H9 (cell line): ENCODE measurements around the gene LRP2. TPM values are rescaled to one million over a fixed set of nuclear protein-coding genes. Genes with fewer than 3 reads are reported as not detected.

ENCODE experiments used
- DNase-seq: peaks from one replicate; pipeline ENCODE4 v3.0.0-alpha.2; 2017
- H2AFZ ChIP-seq: one replicate; pipeline ENCODE4 v1.6.1; 2013; ENCODE audit warnings: mild to moderate bottlenecking, low read length, control low read depth, moderate library complexity
- H2AK5ac ChIP-seq: 2 replicates; pipeline ENCODE4 v1.6.1; 2013; ENCODE audit warnings: low read length, control low read depth, mixed read lengths; ENCODE audit not compliant: insufficient read length
- H2BK120ac ChIP-seq: one replicate; pipeline ENCODE4 v1.6.1; 2013; ENCODE audit warnings: low read depth, mild to moderate bottlenecking, low read length, control low read depth, inconsistent platforms; ENCODE audit not compliant: poor library complexity, severe bottlenecking
- H2BK12ac ChIP-seq: 2 replicates; pipeline ENCODE4 v1.6.1; 2013; ENCODE audit warnings: low read length, control low read depth, mixed read lengths, low read depth; ENCODE audit not compliant: insufficient read length
- H2BK15ac ChIP-seq: 2 replicates; pipeline ENCODE4 v1.6.1; 2013; ENCODE audit warnings: low read depth, low read length, control low read depth
- H2BK20ac ChIP-seq: one replicate; pipeline ENCODE4 v1.6.1; 2013; ENCODE audit warnings: low read depth, mild to moderate bottlenecking, low read length, control low read depth, inconsistent platforms; ENCODE audit not compliant: poor library complexity, severe bottlenecking
- H2BK5ac ChIP-seq: 2 replicates; pipeline ENCODE4 v1.6.1; 2013; ENCODE audit warnings: low read length, control low read depth, mixed read lengths; ENCODE audit not compliant: insufficient read length
- H3K14ac ChIP-seq: 2 replicates; pipeline ENCODE4 v1.6.1; 2013; ENCODE audit warnings: low read length, control low read depth; ENCODE audit not compliant: insufficient read depth
- H3K18ac ChIP-seq: 2 replicates; pipeline ENCODE4 v1.6.1; 2013; ENCODE audit warnings: low read depth, mild to moderate bottlenecking, mixed read lengths, low read length, control low read depth; ENCODE audit not compliant: insufficient read length
- H3K23ac ChIP-seq: 2 replicates; pipeline ENCODE4 v1.6.1; 2013; ENCODE audit warnings: low read length, control low read depth, mixed read lengths, low read depth; ENCODE audit not compliant: insufficient read length
- H3K23me2 ChIP-seq: 2 replicates; pipeline ENCODE4 v1.6.1; 2013; ENCODE audit warnings: low read depth, mild to moderate bottlenecking, mixed read lengths, low read length, control low read depth; ENCODE audit not compliant: insufficient read length, poor library complexity, severe bottlenecking
- H3K27ac ChIP-seq: 2 replicates; pipeline ENCODE4 v1.5.1; 2013; ENCODE audit warnings: low read length, control low read depth, mixed read lengths, low read depth; ENCODE audit not compliant: insufficient read length
- H3K27me3 ChIP-seq: 2 replicates; pipeline ENCODE4 v1.6.1; 2013; ENCODE audit warnings: low read length, control low read depth, inconsistent platforms; ENCODE audit not compliant: insufficient read depth
- H3K4ac ChIP-seq: 2 replicates; pipeline ENCODE4 v1.6.1; 2013; ENCODE audit warnings: low read depth, mild to moderate bottlenecking, control low read depth, inconsistent platforms, low read length, moderate library complexity
- H3K4me1 ChIP-seq: 2 replicates; pipeline ENCODE4 v1.6.1; 2013; ENCODE audit warnings: low read length, control low read depth, inconsistent platforms; ENCODE audit not compliant: insufficient read depth
- H3K4me2 ChIP-seq: 2 replicates; pipeline ENCODE4 v1.6.1; 2013; ENCODE audit warnings: low read length, control low read depth, mixed read lengths; ENCODE audit not compliant: insufficient read length, insufficient read depth
- H3K56ac ChIP-seq: 2 replicates; pipeline ENCODE4 v1.6.1; 2013; ENCODE audit warnings: low read depth, mild to moderate bottlenecking, mixed read lengths, low read length, control low read depth; ENCODE audit not compliant: insufficient read length
- H3K79me1 ChIP-seq: 2 replicates; pipeline ENCODE4 v1.6.1; 2013; ENCODE audit warnings: low read depth, mild to moderate bottlenecking, moderate library complexity, low read length, control low read depth, inconsistent platforms; ENCODE audit not compliant: insufficient read depth, poor library complexity, severe bottlenecking
- H3K79me2 ChIP-seq: 2 replicates; pipeline ENCODE4 v1.6.1; 2013; ENCODE audit warnings: low read length, control low read depth, inconsistent platforms; ENCODE audit not compliant: insufficient read depth
- H3K9ac ChIP-seq: 2 replicates; pipeline ENCODE4 v1.6.1; 2013; ENCODE audit warnings: low read length, control low read depth, mixed read lengths; ENCODE audit not compliant: insufficient read length; ENCODE audit errors: extremely low read depth
- H3K9me3 ChIP-seq: one replicate; pipeline ENCODE4 v1.6.1; 2013; ENCODE audit warnings: low read depth, low read length, inconsistent platforms; ENCODE audit not compliant: control insufficient read depth
- H3T11ph ChIP-seq: one replicate; pipeline ENCODE4 v1.6.1; 2013; ENCODE audit warnings: mild to moderate bottlenecking, low read length, control low read depth, inconsistent platforms
- H4K20me1 ChIP-seq: one replicate; pipeline ENCODE4 v1.6.1; 2013; ENCODE audit not compliant: control insufficient read depth, insufficient read length, insufficient read depth
- H4K5ac ChIP-seq: 2 replicates; pipeline ENCODE4 v1.6.1; 2013; ENCODE audit warnings: low read depth, mild to moderate bottlenecking, mixed read lengths, low read length, control low read depth; ENCODE audit not compliant: insufficient read length
- H4K8ac ChIP-seq: replicated peaks from 2 replicates; pipeline ENCODE4 v1.6.1; 2013; ENCODE audit warnings: low read length, control low read depth, mixed read lengths, low read depth; ENCODE audit not compliant: insufficient read length
- H4K91ac ChIP-seq: 2 replicates; pipeline ENCODE4 v1.6.1; 2013; ENCODE audit warnings: low read depth, mild to moderate bottlenecking, moderate library complexity, mixed read lengths, low read length, control low read depth; ENCODE audit not compliant: insufficient read length
- H3K27ac Mint-ChIP-seq, 3 experiments: 2 replicates in 2 of 3; 3 replicates in 1 of 3; pipeline ENCODE4 v1.8.0; 2020 to 2021; ENCODE audit warnings: mixed read lengths in 3 of 3, mild to moderate bottlenecking in 1 of 3, moderate library complexity in 1 of 3
- H3K27me3 Mint-ChIP-seq: 2 replicates; pipeline ENCODE4 v1.8.0; 2021; ENCODE audit warnings: low read depth, mild to moderate bottlenecking, moderate library complexity, mixed read lengths
- H3K36me3 Mint-ChIP-seq, 3 experiments: 2 replicates in 2 of 3; 3 replicates in 1 of 3; pipeline ENCODE4 v1.8.0; 2020 to 2021; ENCODE audit warnings: low read depth in 3 of 3, mixed read lengths in 3 of 3; ENCODE audit not compliant: insufficient read depth in 1 of 3
- H3K4me1 Mint-ChIP-seq, 2 experiments: 2 replicates each; pipeline ENCODE4 v1.8.0; 2020; ENCODE audit warnings: mixed read lengths in 2 of 2
- H3K4me3 Mint-ChIP-seq, 2 experiments: 2 replicates in 1 of 2; 3 replicates in 1 of 2; pipeline ENCODE4 v1.8.0; 2020 to 2021; ENCODE audit warnings: mild to moderate bottlenecking in 2 of 2, mixed read lengths in 2 of 2, moderate library complexity in 1 of 2
- H3K9me3 Mint-ChIP-seq, 2 experiments: 2 replicates in 1 of 2; 3 replicates in 1 of 2; pipeline ENCODE4 v1.8.0; 2020; ENCODE audit warnings: mild to moderate bottlenecking in 2 of 2, mixed read lengths in 2 of 2, moderate library complexity in 1 of 2
- CTCF ChIP-seq: fragments of 200-600 bp; sonication (generic); conservative IDR thresholded peaks from 3 replicates; pipeline ENCODE4 v1.8.0; 2021; ENCODE audit warnings: antibody characterized with exemption, mild to moderate bottlenecking
- WGBS: extraction: QIAGEN DNeasy Blood & Tissue Kit; methylation state at CpG from one replicate; pipeline ENCODE4 v1.1.7; 2013; ENCODE audit warnings: missing lambda C conversion rate, low lambda C conversion rate, mixed read lengths; ENCODE audit not compliant: insufficient read length; ENCODE audit errors: extremely low coverage; 5-methylcytosine and 5-hydroxymethylcytosine counted together
- total RNA-seq: library from RNA; stranded (reverse); gene quantifications from 2 replicates; pipeline ENCODE4 v1.2.1, GENCODE V29; 2021

LRP2 gene
- total RNA-seq, 1 experiment from 2014 or later: 1.4 TPM

GRCh38 chr2:169091256-169091655 lies 271.1 kb downstream of the LRP2 start:
- no peak for TF ChIP-seq CTCF
- Histone ChIP-seq H3K18ac (no peak overlapping the region), H3K4me1 (no peaks in the 10 kb centered on the region), H3K79me2 (no peaks in the 10 kb centered on the region), H3K27ac (no peak overlapping the region), H3K4ac (no peak overlapping the region), H3K56ac (no peak overlapping the region), H3K79me1 (no peaks in the 10 kb centered on the region), H3K4me2 (no peak overlapping the region), H4K5ac (no peak overlapping the region), H2BK15ac (no peak overlapping the region), H3K9me3 (no peaks in the 10 kb centered on the region), H3K14ac (no peak overlapping the region), H2BK12ac (no peak overlapping the region), H2AK5ac (no peak overlapping the region), H4K8ac (no peak overlapping the region), H3K23ac (no peak overlapping the region), H3K9ac (no peak overlapping the region), H2BK5ac (no peak overlapping the region), H4K91ac (no peak overlapping the region), H4K20me1 (no peaks in the 10 kb centered on the region), H3T11ph (no peak overlapping the region), H2AFZ (no peak overlapping the region), H3K23me2 (no peaks in the 10 kb centered on the region), H2BK20ac (no peak overlapping the region), H3K27me3 (no peaks in the 10 kb centered on the region), H2BK120ac (no peak overlapping the region)
- Mint-ChIP-seq H3K36me3 (no peaks in the 10 kb centered on the region), H3K4me3 (no peak overlapping the region), H3K4me1 (peaks cover 8 to 16% of the 10 kb centered on the region in 2 experiments), H3K27me3 (peaks cover 48% of the 10 kb centered on the region), H3K27ac (no peak overlapping the region), H3K9me3 (0 out of 5 replicates have a peak, but pooled peaks cover 0 to 3% of the 10 kb centered on the region in 2 experiments)
- no CpG with 5 or more reads among the region's 3 CpGs for WGBS
- no peak for DNase-seq
